Cerebellar nuclear complex (tissue), 1 donor: ENCODE measurements around the gene TMEFF1.
"Not testable (repeated sequence)": the region's sequence is repeated elsewhere in the genome, so short reads cannot be mapped to it uniquely, and the experiment has no call there.

ENCODE experiments used
- DNase-seq, 2 experiments: peaks; one replicate each; lab custom pipeline; 2025; lab: John Stamatoyannopoulos, UW

TMEFF1 gene

GRCh38 chr9:100492952-100493351 is 20.0 kb downstream of the TMEFF1 start:
- DNase-seq = no peak

GRCh38 chr9:100498592-100498991 is 25.6 kb downstream of the TMEFF1 start:
- DNase-seq = no peak

GRCh38 chr9:100499460-100499859 is 26.5 kb downstream of the TMEFF1 start:
- DNase-seq = no peak

- no peak for DNase-seq
These were observed 26.9 kb downstream of the TMEFF1 start for GRCh38 chr9:100499866-100500265.

- DNase-seq = no peak
These were observed 32.7 kb downstream of the TMEFF1 start for GRCh38 chr9:100505564-100506159.

- DNase-seq = not testable (repeated sequence)
These were observed 34.4 kb downstream of the TMEFF1 start for GRCh38 chr9:100507350-100507749.

- DNase-seq = no peak
These were observed 38.3 kb downstream of the TMEFF1 start for GRCh38 chr9:100511205-100511604.

- no peak for DNase-seq
These were observed 42.9 kb downstream of the TMEFF1 start for GRCh38 chr9:100515578-100516494.

- no peak for DNase-seq
These were observed 48.3 kb downstream of the TMEFF1 start for GRCh38 chr9:100521282-100521681.

GRCh38 chr9:100525563-100525962 is 52.6 kb downstream of the TMEFF1 start:
- no peak for DNase-seq

- DNase-seq = not testable (repeated sequence)
These were observed 54.3 kb downstream of the TMEFF1 start for GRCh38 chr9:100527180-100527794.

GRCh38 chr9:100534401-100534800 is 61.5 kb downstream of the TMEFF1 start:
- no peak for DNase-seq

- no peak for DNase-seq
These were observed 67.4 kb downstream of the TMEFF1 start for GRCh38 chr9:100540327-100540726.

- no peak for DNase-seq
These were observed 76.1 kb downstream of the TMEFF1 start for GRCh38 chr9:100549048-100549447.

GRCh38 chr9:100554935-100555401 is 82.0 kb downstream of the TMEFF1 start:
- DNase-seq = no peak

GRCh38 chr9:100555471-100555870 is 82.5 kb downstream of the TMEFF1 start:
- DNase-seq = no peak

GRCh38 chr9:100557053-100557452 is 84.1 kb downstream of the TMEFF1 start:
- no peak for DNase-seq

- DNase-seq = no peak
These were observed 88.3 kb downstream of the TMEFF1 start for GRCh38 chr9:100561256-100561655.

- DNase-seq = no peak
These were observed 94.9 kb downstream of the TMEFF1 start for GRCh38 chr9:100567856-100568255.

- no peak for DNase-seq
These were observed 100.8 kb downstream of the TMEFF1 start for GRCh38 chr9:100573655-100574260.

GRCh38 chr9:100575006-100575405 is 102.1 kb downstream of the TMEFF1 start:
- DNase-seq = no peak

- no peak for DNase-seq
These were observed 102.9 kb downstream of the TMEFF1 start for GRCh38 chr9:100575765-100576386.
